GM12878 (cell line): ENCODE measurements around the gene TMEM184C. TPM values are rescaled to one million over a fixed set of nuclear protein-coding genes. Genes with fewer than 3 reads are reported as not detected.
A peak's percentile ranks its signal among the peaks of the same experiment; 100 is the strongest.

Source experiments
- ATAC-seq: fragments of 200-7000 bp; cut with Tn5 transposase; 3 replicates; pipeline ENCODE4 v1.9.1; 2020; ENCODE audit warnings: mild to moderate bottlenecking, moderate library complexity
- BruUV-seq: library from RNA; stranded (reverse); fragments of 400-500 nt; replicated peaks from 2 replicates; lab custom pipeline; 2021; lab: Mats Ljungman, UMichigan
- CTCF ChIA-PET: fragments of 300-600 bp; sonication (Branson Sonifier 250); formaldehyde crosslinking; extraction: SDS; loops from one replicate; lab custom pipeline; 2021; ENCODE audit warnings: inconsistent platforms; lab: Yijun Ruan, JAX
- POLR2A ChIA-PET: fragments of 350-600 bp; formaldehyde crosslinking; extraction: SDS; loops from one replicate; lab custom pipeline; 2021; ENCODE audit warnings: inconsistent platforms; lab: Charles Lee
- RAD21 ChIA-PET: fragments of 300-600 bp; sonication (Branson Sonifier 250); formaldehyde crosslinking; loops from one replicate; lab custom pipeline; 2023; ENCODE audit warnings: antibody characterized with exemption; ENCODE audit not compliant: unreplicated experiment; lab: Charles Lee
- SMC1A ChIA-PET: fragments of 300-600 bp; sonication (Branson Sonifier 250); formaldehyde crosslinking; loops from one replicate; lab custom pipeline; 2023; ENCODE audit not compliant: unreplicated experiment, uncharacterized antibody; lab: Charles Lee
- DNase-seq: peaks from one replicate; pipeline ENCODE4 v3.0.0-alpha.2; 2011; ENCODE audit warnings: low read depth, low spot score
- FAIRE-seq: peaks from 3 replicates; lab custom pipeline; 2011; peaks lifted over from hg19 to GRCh38; lab: Jason Lieb, UNC
- H2AFZ ChIP-seq: 2 replicates; pipeline ENCODE4 v1.6.0; 2011; ENCODE audit warnings: low read depth, low read length, control low read depth; ENCODE audit not compliant: control insufficient read depth
- H3K27ac ChIP-seq: 2 replicates; pipeline ENCODE4 v1.5.1; 2011; ENCODE audit warnings: control low read depth; ENCODE audit not compliant: control insufficient read depth, insufficient read depth
- H3K27me3 ChIP-seq, 2 experiments: replicated peaks in 1 of 2; 2 replicates each; pipeline versions ENCODE4 v1.6.0 to v1.6.1; 2011; ENCODE audit warnings: low read length in 1 of 2; ENCODE audit not compliant: control insufficient read depth in 2 of 2, insufficient read depth in 2 of 2
- H3K36me3 ChIP-seq, 2 experiments: 2 replicates each; pipeline ENCODE4 v1.5.1; 2011; ENCODE audit warnings: low read length in 1 of 2; ENCODE audit not compliant: control insufficient read depth in 2 of 2, insufficient read depth in 2 of 2
- H3K4me1 ChIP-seq: 2 replicates; pipeline ENCODE4 v1.6.1; 2011; ENCODE audit warnings: mild to moderate bottlenecking, low read length, moderate library complexity, mixed read lengths; ENCODE audit not compliant: control insufficient read depth, insufficient read depth
- H3K4me2 ChIP-seq: 2 replicates; pipeline ENCODE4 v1.6.0; 2011; ENCODE audit warnings: control low read depth; ENCODE audit not compliant: control insufficient read depth, insufficient read depth
- H3K4me3 ChIP-seq: fragments of 200-600 bp; sonication (generic); 2 replicates; pipeline ENCODE4 v1.5.1; 2016
- H3K79me2 ChIP-seq: 2 replicates; pipeline ENCODE4 v1.6.0; 2011; ENCODE audit warnings: low read length; ENCODE audit not compliant: control insufficient read depth, insufficient read depth
- H3K9ac ChIP-seq: 2 replicates; pipeline ENCODE4 v1.8.0; 2011; ENCODE audit warnings: low read length, control low read depth, mixed read lengths; ENCODE audit not compliant: control insufficient read depth, insufficient read depth
- H3K9me3 ChIP-seq: replicated peaks from 3 replicates; pipeline ENCODE4 v1.5.1; 2011; ENCODE audit warnings: mild to moderate bottlenecking, low read length; ENCODE audit not compliant: control insufficient read depth, insufficient read depth
- H4K20me1 ChIP-seq: 2 replicates; pipeline ENCODE4 v1.6.0; 2011; ENCODE audit not compliant: control insufficient read depth, insufficient read depth
- BACH1 ChIP-seq: fragments of 450-650 bp; IDR thresholded peaks from 2 replicates; pipeline ENCODE4 v1.6.1; 2017; ENCODE audit warnings: mild to moderate bottlenecking, borderline replicate concordance
- BRCA1 ChIP-seq: IDR thresholded peaks from 2 replicates; pipeline ENCODE4 v1.6.1; 2011; ENCODE audit warnings: low read depth, low read length, improper control_type of control experiment
- CBX3 ChIP-seq: fragments of 200-600 bp; sonication (generic); IDR thresholded peaks from 2 replicates; pipeline ENCODE4 v1.6.1; 2016; ENCODE audit warnings: low read depth, borderline replicate concordance
- DPF2 ChIP-seq: fragments of 450-650 bp; IDR thresholded peaks from 2 replicates; pipeline ENCODE4 v1.6.1; 2017; ENCODE audit warnings: mild to moderate bottlenecking
- ESRRA ChIP-seq: IDR thresholded peaks from 2 replicates; pipeline ENCODE4 v1.6.1; 2012; ENCODE audit warnings: mild to moderate bottlenecking, low read length, improper control_type of control experiment
- ETV6 ChIP-seq, 2 experiments: fragments of 450-650 bp in 1 of 2; IDR thresholded peaks in 1 of 2; conservative IDR thresholded peaks in 1 of 2; 2 replicates each; pipeline ENCODE4 v1.6.1; 2014; ENCODE audit warnings: antibody characterized with exemption in 1 of 2, borderline replicate concordance in 1 of 2, low read depth in 1 of 2, mild to moderate bottlenecking in 1 of 2, moderate library complexity in 1 of 2
- GATAD2B ChIP-seq: fragments of 450-650 bp; conservative IDR thresholded peaks from 2 replicates; pipeline ENCODE4 v1.6.1; 2017; ENCODE audit warnings: low read depth, mild to moderate bottlenecking, moderate library complexity
- LARP7 ChIP-seq: fragments of 450-650 bp; IDR thresholded peaks from 2 replicates; pipeline ENCODE4 v1.6.1; 2017; ENCODE audit warnings: mild to moderate bottlenecking
- MEF2B ChIP-seq: fragments of 450-650 bp; IDR thresholded peaks from 2 replicates; pipeline ENCODE4 v1.6.1; 2018; ENCODE audit warnings: mild to moderate bottlenecking, moderate library complexity; ENCODE audit not compliant: partially characterized antibody, poor library complexity, severe bottlenecking
- NFIC ChIP-seq: IDR thresholded peaks from 2 replicates; pipeline ENCODE4 v1.6.1; 2012; ENCODE audit warnings: low read depth, mild to moderate bottlenecking, inconsistent platforms, low read length, moderate library complexity
- SPI1 ChIP-seq: IDR thresholded peaks from 2 replicates; pipeline ENCODE4 v1.6.1; 2011; ENCODE audit warnings: low read depth, mild to moderate bottlenecking, low read length, moderate library complexity, borderline replicate concordance; ENCODE audit not compliant: insufficient read depth
- SREBF1 ChIP-seq: IDR thresholded peaks from 2 replicates; pipeline ENCODE4 v1.6.1; 2012; ENCODE audit warnings: mild to moderate bottlenecking, low read length
- SRF ChIP-seq, 2 experiments: IDR thresholded peaks; 2 replicates each; pipeline ENCODE4 v1.6.1; 2011; ENCODE audit warnings: low read depth in 2 of 2, low read length in 2 of 2, mild to moderate bottlenecking in 1 of 2, moderate library complexity in 1 of 2
- TCF12 ChIP-seq: IDR thresholded peaks from 2 replicates; pipeline ENCODE4 v1.6.1; 2011; ENCODE audit warnings: low read depth, mild to moderate bottlenecking, low read length
- TCF7 ChIP-seq: IDR thresholded peaks from 2 replicates; pipeline ENCODE4 v1.6.1; 2014; ENCODE audit warnings: antibody characterized with exemption, borderline replicate concordance
- WRNIP1 ChIP-seq: IDR thresholded peaks from 2 replicates; pipeline ENCODE4 v1.6.1; 2011; ENCODE audit warnings: low read depth, low read length, improper control_type of control experiment, borderline replicate concordance
- YY1 ChIP-seq: IDR thresholded peaks from 2 replicates; pipeline ENCODE4 v1.6.1; 2011; ENCODE audit warnings: low read depth, mild to moderate bottlenecking, low read length
- ZBED1 ChIP-seq: IDR thresholded peaks from 2 replicates; pipeline ENCODE4 v1.6.1; 2016; ENCODE audit warnings: borderline replicate concordance
- ZNF622 ChIP-seq: fragments of 450-650 bp; IDR thresholded peaks from 2 replicates; pipeline ENCODE4 v1.6.1; 2017; ENCODE audit warnings: mild to moderate bottlenecking, inconsistent platforms
- WGBS: methylation state at CpG from one replicate; pipeline ENCODE4 v1.1.6; 2016; ENCODE audit warnings: low lambda C conversion rate; ENCODE audit not compliant: insufficient replicate concordance, insufficient coverage; ENCODE audit errors: missing lambda C conversion rate; 5-methylcytosine and 5-hydroxymethylcytosine counted together
- in situ Hi-C: fragments of 300-500 bp; cut with MboI; formaldehyde crosslinking; loops from 9 replicates; pipeline ENCODE4 v1.14.3; 2018; ENCODE audit warnings: mixed read lengths
- intact Hi-C: fragments of 100-400 bp; cut with micrococcal nuclease; formaldehyde crosslinking; loops from one replicate; pipeline ENCODE4 v1.14.2; 2022; ENCODE audit not compliant: unreplicated experiment
- polyA plus RNA-seq, 11 experiments: library from polyadenylated mRNA; depleted of rRNA in 4 of 11; unstranded in 6 of 11; stranded (reverse) in 5 of 11; fragments of >200 nt; fragmentation: Nextera tagmentation in 4 of 11; fragmentation: Illumina TruSeq in 1 of 11; extraction: Ambion mirVana in 4 of 11; extraction: Trizol in 1 of 11; gene quantifications; 1 replicate in 1 of 11; 2 replicates in 10 of 11; pipeline versions ENCODE4 v1.2.1 to v1.2.3, GENCODE V29; 2011 to 2016; ENCODE audit warnings: inconsistent platforms in 2 of 11, missing spikeins in 2 of 11, low read depth in 1 of 11
- total RNA-seq, 4 experiments: library from RNA; depleted of rRNA in 3 of 4; stranded (reverse); fragments of >200 nt in 3 of 4; fragmentation: Illumina TruSeq in 1 of 4; extraction: Trizol in 1 of 4; gene quantifications; 2 replicates each; pipeline versions ENCODE4 v1.2.1 to v1.2.3, GENCODE V29; 2013 to 2021
- TF ChIP-seq, protein P1 (sequence below): fragments of 450-650 bp; IDR thresholded peaks from 2 replicates; pipeline ENCODE4 v1.6.1; 2016; ENCODE audit warnings: mild to moderate bottlenecking
- TF ChIP-seq, protein P2 (sequence below): fragments of 450-650 bp; IDR thresholded peaks from 2 replicates; pipeline ENCODE4 v1.6.1; 2016; ENCODE audit warnings: mild to moderate bottlenecking

The TMEM184C gene
- total and polyA plus RNA-seq, 10 of the 15 experiments (the other 5 are each of a cell fraction or from before 2014, with no cell fraction given) = 3.4 to 22.6 (median 18.2) TPM

DNA sequence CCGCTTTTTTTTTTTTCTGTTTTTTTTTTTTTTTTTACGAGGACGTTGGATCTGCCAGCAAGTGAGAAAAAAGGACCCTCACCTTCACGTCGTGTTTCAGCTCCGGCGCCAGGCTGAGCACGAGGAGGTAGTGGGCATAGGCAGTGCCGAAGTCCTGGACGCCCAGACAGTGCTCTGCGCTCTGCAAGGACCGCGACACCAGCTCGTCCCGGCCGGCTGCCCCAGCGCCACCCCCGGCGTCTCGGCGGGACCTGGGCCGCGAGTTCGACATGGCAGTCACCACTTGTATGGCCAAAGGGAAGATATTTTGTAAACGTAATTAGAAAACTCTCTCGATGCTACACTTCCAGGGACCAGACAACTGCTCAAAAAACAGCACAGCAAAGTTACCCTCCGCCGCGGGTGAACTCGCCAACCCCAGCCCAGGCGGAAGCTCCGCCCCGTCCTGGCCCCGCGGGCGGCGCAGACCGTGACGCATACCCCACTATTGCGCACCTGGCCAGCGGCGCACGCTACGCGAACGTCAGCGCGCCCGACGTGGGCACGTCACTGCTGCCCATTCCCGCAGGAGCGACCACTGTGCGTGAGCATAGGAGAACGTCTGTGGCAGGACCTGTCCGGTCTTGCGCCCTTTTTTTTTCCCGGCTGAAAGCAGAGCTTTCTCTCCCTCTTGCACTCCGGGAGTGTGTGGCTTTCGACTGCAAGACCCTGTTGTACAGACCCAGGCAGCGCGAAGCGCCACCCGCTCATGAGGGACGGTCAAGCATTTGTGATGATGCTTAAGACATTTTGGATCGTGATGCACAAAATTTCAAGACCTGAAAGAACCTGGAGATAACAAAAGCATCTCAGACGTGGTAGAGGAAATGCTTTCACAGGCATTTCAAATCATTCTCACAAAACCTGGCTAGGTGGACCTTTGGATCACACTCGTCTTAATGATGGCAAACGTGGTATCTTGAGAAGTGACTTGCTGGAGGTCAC, 66.8 kb downstream of the TMEM184C start, which contains the start of gene PRMT9:
PRMT9 (minus strand) TSS at position 447 of the 984 bp plus-strand sequence; CDS start at position 271, 176 bp downstream.
- Histone ChIP-seq H3K9me3 (no peaks in the 10 kb centered on the region; the same call in 2 of the 3 replicates), H3K79me2 (peaks cover 22% of the 10 kb centered on the region), H4K20me1 (no peaks in the 10 kb centered on the region), H3K36me3 (peaks cover 0 to under 1% of the 10 kb centered on the region in 2 experiments; a peak in 1 of 4 replicates), H3K4me3 (peak within 1 kb of the TSS; percentile 90), H3K4me1 (peaks cover 3% of the 10 kb centered on the region), H3K27ac (peak within 1 kb of the TSS; percentile 65), H3K4me2 (peak within 1 kb of the TSS; percentile 85), H3K9ac (peak within 1 kb of the TSS; percentile 72), H3K27me3 (no peaks in the 10 kb centered on the region), H2AFZ (peak within 1 kb of the TSS; percentile 90)
- ChIA-PET RAD21 (interaction anchor here (0.6 to 2.7 kb wide), 15 partner anchors 9 to 200 kb away, joined by 3 to 26 read pairs (median 3); partner anchors contain the start of genes ARHGAP10 and TMEM184C), SMC1A (interaction anchor here (0.7 to 3.4 kb wide), 13 partner anchors 24 to 397 kb away, joined by 3 to 28 read pairs (median 4); partner anchors contain the start of gene TMEM184C), POLR2A (interaction anchor here (0.5 to 2.0 kb wide), 19 partner anchors 9 to 1758 kb away, joined by 3 to 11 read pairs (median 4); partner anchors contain the start of genes ARHGAP10 and TMEM184C), CTCF (interaction anchor here (0.6 to 3.1 kb wide), 11 partner anchors 13 to 182 kb away, joined by 3 to 44 read pairs (median 3); partner anchors contain the start of gene TMEM184C)
- FAIRE-seq (no peak), ATAC-seq (peak; percentile 97), DNase-seq (peak; percentile 74)
- in situ Hi-C loops (no loop called here), intact Hi-C loops (no loop called here)
- 1% methylated on average over 60 of the region's 69 CpGs for WGBS
- BruUV-seq = TSS peak; percentile 99
- TF ChIP-seq SRF (IDR thresholded peaks at IDR 0.05; ENCODE audit: low read depth in 2 of 2, low read length in 2 of 2) = peak in 1 of 2 experiments; percentile 64; a peak in 1 of 4 replicates
- no peak for TF ChIP-seq SREBF1
- TF ChIP-seq SPI1 = 0 out of 2 replicates have a peak, but pooled peaks have one; percentile 2
- peak; percentile 73; the same call in 1 of the 2 replicates for TF ChIP-seq GATAD2B
- no peak for TF ChIP-seq CBX3
- no peak for TF ChIP-seq ETV6 (conservative IDR thresholded peaks at IDR 0.05 in 1 of 2, IDR thresholded peaks at IDR 0.05 in 1 of 2; ENCODE audit: borderline replicate concordance in 1 of 2, low read depth in 1 of 2)
- TF ChIP-seq YY1 = 0 out of 2 replicates have a peak, but pooled peaks have one; percentile 12
- TF ChIP-seq ESRRA = no peak; the same call in 1 of the 2 replicates
- TF ChIP-seq LARP7 = peak; percentile 86
- TF ChIP-seq, protein P1, sequence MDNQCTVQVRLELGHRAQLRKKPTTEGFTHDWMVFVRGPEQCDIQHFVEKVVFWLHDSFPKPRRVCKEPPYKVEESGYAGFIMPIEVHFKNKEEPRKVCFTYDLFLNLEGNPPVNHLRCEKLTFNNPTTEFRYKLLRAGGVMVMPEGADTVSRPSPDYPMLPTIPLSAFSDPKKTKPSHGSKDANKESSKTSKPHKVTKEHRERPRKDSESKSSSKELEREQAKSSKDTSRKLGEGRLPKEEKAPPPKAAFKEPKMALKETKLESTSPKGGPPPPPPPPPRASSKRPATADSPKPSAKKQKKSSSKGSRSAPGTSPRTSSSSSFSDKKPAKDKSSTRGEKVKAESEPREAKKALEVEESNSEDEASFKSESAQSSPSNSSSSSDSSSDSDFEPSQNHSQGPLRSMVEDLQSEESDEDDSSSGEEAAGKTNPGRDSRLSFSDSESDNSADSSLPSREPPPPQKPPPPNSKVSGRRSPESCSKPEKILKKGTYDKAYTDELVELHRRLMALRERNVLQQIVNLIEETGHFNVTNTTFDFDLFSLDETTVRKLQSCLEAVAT = 0 out of 2 replicates have a peak, but pooled peaks have one; percentile 27
- no peak for TF ChIP-seq BRCA1
- no peak for TF ChIP-seq NFIC
- no peak for TF ChIP-seq ZBED1
- no peak for TF ChIP-seq ZNF622
- TF ChIP-seq BACH1 = peak; percentile 72
- TF ChIP-seq, protein P2, sequence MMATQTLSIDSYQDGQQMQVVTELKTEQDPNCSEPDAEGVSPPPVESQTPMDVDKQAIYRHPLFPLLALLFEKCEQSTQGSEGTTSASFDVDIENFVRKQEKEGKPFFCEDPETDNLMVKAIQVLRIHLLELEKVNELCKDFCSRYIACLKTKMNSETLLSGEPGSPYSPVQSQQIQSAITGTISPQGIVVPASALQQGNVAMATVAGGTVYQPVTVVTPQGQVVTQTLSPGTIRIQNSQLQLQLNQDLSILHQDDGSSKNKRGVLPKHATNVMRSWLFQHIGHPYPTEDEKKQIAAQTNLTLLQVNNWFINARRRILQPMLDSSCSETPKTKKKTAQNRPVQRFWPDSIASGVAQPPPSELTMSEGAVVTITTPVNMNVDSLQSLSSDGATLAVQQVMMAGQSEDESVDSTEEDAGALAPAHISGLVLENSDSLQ = peak; percentile 76
- TF ChIP-seq TCF7 = no peak
- no peak for TF ChIP-seq MEF2B
- peak; percentile 54 for TF ChIP-seq DPF2
- TF ChIP-seq WRNIP1 = no peak
- no peak for TF ChIP-seq TCF12
